SIG-M5 (cell line): ENCODE results near the gene RIN3.

Source experiments
- DNase-seq: peaks from one replicate; lab custom pipeline; 2025; lab: John Stamatoyannopoulos, UW

Gene RIN3

GRCh38 chr14:92597906-92598905 is 84.6 kb downstream of the RIN3 start:
- no peak for DNase-seq

GRCh38 chr14:92599811-92600210 is 86.2 kb downstream of the RIN3 start:
- DNase-seq = no peak

GRCh38 chr14:92600318-92601053 is 86.9 kb downstream of the RIN3 start:
- DNase-seq = no peak

GRCh38 chr14:92601131-92601710 is 87.6 kb downstream of the RIN3 start:
- no peak for DNase-seq

GRCh38 chr14:92601757-92602417 is 88.3 kb downstream of the RIN3 start:
- DNase-seq = no peak

GRCh38 chr14:92603309-92604242 is 90.0 kb downstream of the RIN3 start:
- no peak for DNase-seq

GRCh38 chr14:92605274-92605940 is 91.8 kb downstream of the RIN3 start:
- DNase-seq = no peak

GRCh38 chr14:92607251-92607650 is 93.7 kb downstream of the RIN3 start:
- DNase-seq = no peak

GRCh38 chr14:92607702-92608429 is 94.3 kb downstream of the RIN3 start:
- no peak for DNase-seq

- no peak for DNase-seq
Observed at GRCh38 chr14:92609955-92610354, 96.4 kb downstream of the RIN3 start.

- no peak for DNase-seq
Observed at GRCh38 chr14:92610849-92611271, 97.3 kb downstream of the RIN3 start.

- DNase-seq = no peak
Observed at GRCh38 chr14:92613008-92613658, 99.6 kb downstream of the RIN3 start.

- DNase-seq = no peak
Observed at GRCh38 chr14:92613681-92614260, 100.2 kb downstream of the RIN3 start.

GRCh38 chr14:92615451-92615850 is 101.9 kb downstream of the RIN3 start:
- no peak for DNase-seq

GRCh38 chr14:92616178-92616577 is 102.6 kb downstream of the RIN3 start:
- DNase-seq = no peak

- DNase-seq = no peak
Observed at GRCh38 chr14:92617581-92617980, 104.0 kb downstream of the RIN3 start.

- no peak for DNase-seq
Observed at GRCh38 chr14:92619671-92620456, 106.3 kb downstream of the RIN3 start.

- DNase-seq = no peak
Observed at GRCh38 chr14:92622311-92622710, 108.7 kb downstream of the RIN3 start.
